T-helper 17 cell (primary cell): ENCODE results near the gene ELFN1. TPM values are rescaled to one million over a fixed set of nuclear protein-coding genes. Genes with fewer than 3 reads are reported as not detected.

Source experiments
- ATAC-seq: fragments of 150-1000 bp; cut with Tn5 transposase; 2 replicates; pipeline ENCODE4 v1.10.0; 2021; ENCODE audit warnings: mild to moderate bottlenecking, moderate library complexity
- DNase-seq, 3 donors: peaks; one replicate each; pipeline versions ENCODE4 v3.0.0 to v3.0.0-alpha.2; 2020 to 2021
- H3K9me3 ChIP-seq: one replicate; pipeline ENCODE4 v1.7.0; 2013; ENCODE audit warnings: low read length, mild to moderate bottlenecking; ENCODE audit not compliant: control insufficient read depth, poor library complexity, severe bottlenecking
- H3K27ac Mint-ChIP-seq: one replicate; pipeline ENCODE4 v1.8.0; 2022; ENCODE audit warnings: mild to moderate bottlenecking, moderate library complexity, mixed read lengths
- H3K27me3 Mint-ChIP-seq: one replicate; pipeline ENCODE4 v1.8.0; 2022; ENCODE audit warnings: mixed read lengths
- H3K36me3 Mint-ChIP-seq: one replicate; pipeline ENCODE4 v1.8.0; 2022; ENCODE audit warnings: low read depth, mixed read lengths
- H3K4me1 Mint-ChIP-seq: one replicate; pipeline ENCODE4 v1.8.0; 2022; ENCODE audit warnings: mild to moderate bottlenecking, mixed read lengths
- H3K4me3 Mint-ChIP-seq: one replicate; pipeline ENCODE4 v1.8.0; 2022; ENCODE audit warnings: mild to moderate bottlenecking, moderate library complexity, mixed read lengths
- total RNA-seq, 4 donors: library from RNA in 2 of 4; stranded (reverse) in 2 of 4; gene quantifications; one replicate each; pipeline ENCODE4 v1.2.3 and lab custom pipeline; 2022 to 2026

Gene ELFN1
- total RNA-seq, 2 donors from 2014 or later, result not detected

DNA sequence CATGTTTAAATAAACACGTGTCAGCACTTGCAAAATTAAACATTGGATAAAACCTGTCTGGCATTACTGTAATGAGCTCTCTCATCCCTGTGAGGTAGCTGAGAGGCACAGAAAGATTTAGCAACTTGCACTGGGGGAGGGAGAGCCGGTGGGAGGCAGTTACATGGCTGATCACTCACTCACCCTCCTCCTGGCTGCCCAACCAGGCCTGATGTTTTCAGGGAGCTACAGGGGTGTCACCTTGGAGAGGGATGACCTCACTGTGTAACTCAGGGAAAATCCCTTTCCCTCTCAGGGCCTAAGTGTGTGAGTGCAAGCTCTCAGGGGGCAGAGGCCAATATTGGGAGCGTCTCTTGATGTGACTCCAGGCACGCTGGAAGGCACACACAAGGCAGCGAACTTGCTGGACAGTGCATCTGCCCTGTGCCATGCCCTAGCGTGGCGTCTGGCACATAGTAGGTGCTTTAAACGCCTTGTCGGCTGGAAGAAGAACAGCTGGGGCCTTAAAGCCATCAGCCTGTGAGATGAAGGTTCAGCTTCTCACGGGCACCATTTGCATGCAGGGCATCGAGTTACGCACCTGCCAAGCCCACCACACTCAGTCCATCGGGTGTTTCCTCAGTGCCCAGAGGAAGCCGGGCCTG, 51.1 kb downstream of the ELFN1 start:
- H3K4me1 Mint-ChIP-seq, result peaks cover 6% of the 10 kb centered on the region

DNA sequence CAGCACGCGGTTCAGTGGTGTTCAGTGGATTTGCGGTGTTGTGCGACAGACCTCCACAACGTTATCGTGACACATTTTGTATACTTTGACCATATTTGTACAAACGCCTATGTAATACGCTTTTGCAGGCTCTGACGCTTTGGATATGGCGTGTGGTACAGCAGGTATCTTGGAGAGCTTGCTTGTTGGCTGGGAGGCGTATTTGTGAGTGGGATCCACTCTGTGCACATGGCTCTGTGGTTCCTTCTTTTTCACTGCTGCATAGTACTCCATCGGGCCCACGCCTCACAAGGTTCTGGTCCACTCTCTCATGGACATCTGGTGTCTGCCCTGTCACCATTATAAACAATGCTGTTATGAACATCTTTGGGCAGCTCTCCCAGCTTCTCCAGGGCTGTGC, 53.2 kb downstream of the ELFN1 start:
- H3K9me3 ChIP-seq, result no peaks in the 10 kb centered on the region
- Mint-ChIP-seq H3K4me3 (no peak overlapping the region), H3K27ac (no peak overlapping the region), H3K27me3 (peaks cover under 1% of the 10 kb centered on the region), H3K36me3 (no peaks in the 10 kb centered on the region), H3K4me1 (no peaks in the 10 kb centered on the region)
- ATAC-seq (no peak), DNase-seq (no peak)

More for the DNA sequence above, 51.1 kb downstream of the ELFN1 start:
- H3K4me3 Mint-ChIP-seq, result no peak overlapping the region
- no peaks in the 10 kb centered on the region for H3K36me3 Mint-ChIP-seq
- DNase-seq, result no peak
- ATAC-seq, result no peak
- H3K27ac Mint-ChIP-seq, result no peak overlapping the region
- no peaks in the 10 kb centered on the region for H3K9me3 ChIP-seq
- H3K27me3 Mint-ChIP-seq, result peaks cover 12% of the 10 kb centered on the region

DNA sequence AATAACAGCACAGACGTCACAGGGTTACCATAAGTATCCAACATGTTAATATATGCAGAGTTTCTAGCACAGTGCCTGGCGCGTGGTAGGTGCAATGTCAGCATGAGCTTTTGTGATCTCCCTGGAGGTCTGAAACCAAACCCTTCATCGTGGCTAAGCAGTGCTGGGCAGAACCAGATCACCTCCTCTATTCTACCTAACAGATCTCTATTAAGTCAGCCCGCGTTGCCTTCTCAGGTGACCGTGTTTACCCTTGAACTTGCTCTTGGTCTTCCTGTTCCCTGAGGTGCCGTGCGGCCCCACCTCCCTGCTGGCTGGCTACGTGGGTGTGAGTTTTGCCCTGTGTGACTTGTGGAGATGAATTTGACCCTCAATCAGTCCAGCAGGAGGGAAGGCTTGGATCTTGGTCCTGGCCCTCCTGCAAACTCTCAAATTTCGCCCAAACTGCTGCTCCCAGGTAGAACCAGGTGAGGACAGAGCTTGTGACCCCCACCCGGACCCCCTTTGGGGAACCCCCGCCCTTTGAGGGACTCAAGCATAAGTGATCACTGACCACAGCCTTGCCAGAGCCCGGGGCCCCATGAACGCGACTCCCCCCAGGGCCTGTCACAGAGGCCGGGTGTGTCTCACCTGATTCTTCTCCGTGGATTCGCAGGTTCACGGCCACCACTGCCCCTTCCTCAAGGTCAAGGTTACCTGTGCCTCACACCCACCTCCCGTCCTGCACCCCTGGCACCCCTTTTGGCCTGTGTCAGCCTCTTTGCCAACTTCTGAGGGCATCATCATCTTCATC, 54.2 kb downstream of the ELFN1 start:
- H3K4me3 Mint-ChIP-seq, result no peak overlapping the region

DNA sequence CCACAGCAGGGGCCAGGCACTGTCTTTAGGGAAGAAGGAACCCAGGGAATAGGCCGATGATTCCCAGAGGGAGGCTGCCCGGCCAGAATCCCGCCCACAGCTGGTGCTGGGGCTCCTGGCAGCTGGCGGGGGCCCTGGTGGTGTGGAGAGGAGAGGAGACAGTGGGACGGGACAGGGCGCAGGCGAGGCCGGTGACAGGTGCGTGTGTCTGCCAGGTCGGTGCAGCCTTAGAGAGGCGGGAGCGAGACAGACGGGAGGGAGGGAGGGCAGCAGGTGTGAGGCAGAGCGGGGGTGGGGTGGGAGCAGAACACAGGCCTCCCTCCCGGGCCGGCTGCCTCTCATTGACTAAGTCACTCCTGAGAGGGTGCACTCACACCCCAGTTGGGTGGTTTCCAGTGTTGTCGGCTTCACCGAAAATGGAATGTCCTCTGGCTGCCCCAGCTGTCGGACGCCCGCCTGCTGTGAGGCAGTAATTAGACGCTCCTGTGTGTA, 55.2 kb downstream of the ELFN1 start:
- Mint-ChIP-seq H3K4me1 (no peaks in the 10 kb centered on the region), H3K27me3 (peaks cover 6% of the 10 kb centered on the region), H3K4me3 (no peak overlapping the region), H3K36me3 (no peaks in the 10 kb centered on the region), H3K27ac (no peak overlapping the region)
- ATAC-seq, result no peak
- no peaks in the 10 kb centered on the region for H3K9me3 ChIP-seq
- DNase-seq, result no peak

More for the DNA sequence above, 54.2 kb downstream of the ELFN1 start:
- DNase-seq, result no peak
- no peak overlapping the region for H3K27ac Mint-ChIP-seq
- peaks cover 6% of the 10 kb centered on the region for H3K27me3 Mint-ChIP-seq
- no peak for ATAC-seq
- no peaks in the 10 kb centered on the region for H3K9me3 ChIP-seq
- no peaks in the 10 kb centered on the region for H3K36me3 Mint-ChIP-seq
- H3K4me1 Mint-ChIP-seq, result no peaks in the 10 kb centered on the region

DNA sequence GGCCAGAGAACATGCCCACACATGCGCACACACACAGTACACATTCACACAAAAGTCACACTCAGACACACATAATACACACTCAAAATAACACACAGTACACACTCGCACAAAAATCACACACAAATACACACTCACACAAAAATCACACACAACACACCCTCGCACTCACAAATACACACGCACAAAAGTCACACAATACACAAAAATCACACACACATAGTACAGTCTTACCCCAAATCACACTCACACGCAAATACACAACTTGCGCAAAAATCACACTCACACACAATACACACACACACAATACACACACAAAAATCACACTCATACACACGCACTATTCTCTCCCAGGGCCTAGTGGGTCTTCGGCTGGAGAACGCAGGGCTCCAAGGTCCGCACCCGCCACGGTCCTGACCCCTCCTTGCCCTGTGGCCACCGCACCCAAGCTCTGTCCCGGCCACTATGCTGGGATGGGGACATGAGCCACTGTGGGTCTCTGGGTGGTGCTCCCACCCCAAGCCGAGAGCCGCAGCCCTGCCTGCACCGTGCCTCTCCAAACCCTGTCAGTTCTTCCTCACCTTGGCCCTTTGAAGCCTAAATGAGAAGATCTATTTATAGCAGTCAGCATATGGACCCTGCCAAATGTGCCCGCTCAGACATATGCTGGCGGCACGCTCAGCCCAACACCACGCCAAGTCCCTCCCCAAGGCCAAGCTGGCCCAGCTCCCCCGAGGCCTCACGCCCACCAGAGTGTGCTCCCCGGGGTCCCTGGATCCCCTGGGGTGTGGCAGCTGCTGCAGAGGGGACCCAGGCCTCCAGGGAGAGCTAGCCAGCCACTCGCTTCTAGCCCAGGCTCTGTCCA, 55.9 kb downstream of the ELFN1 start:
- H3K4me3 Mint-ChIP-seq, result no peak overlapping the region
- no peak for DNase-seq
- peaks cover 7% of the 10 kb centered on the region for H3K27me3 Mint-ChIP-seq

DNA sequence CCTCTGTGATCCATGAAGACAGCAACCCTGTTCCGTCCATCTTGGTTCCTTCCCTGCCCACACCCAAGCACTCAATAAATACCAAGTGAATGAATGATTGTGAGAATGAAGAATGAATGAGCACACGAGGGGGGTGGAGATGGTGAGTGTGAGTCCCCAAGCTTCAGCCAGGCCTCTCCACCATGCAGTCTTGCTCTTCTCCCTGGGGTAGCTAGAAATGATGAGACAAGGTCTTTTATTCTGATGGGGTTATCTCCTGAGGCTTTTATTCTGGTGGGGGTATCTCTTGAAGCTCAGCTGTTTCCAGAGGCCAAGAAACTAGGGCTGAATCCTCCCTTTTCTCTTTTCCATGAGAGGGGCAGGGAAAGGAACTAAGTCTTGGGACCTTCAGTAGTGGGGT, 57.0 kb downstream of the ELFN1 start:
- Mint-ChIP-seq H3K27ac (no peak overlapping the region), H3K27me3 (peaks cover 17% of the 10 kb centered on the region)
- ATAC-seq, result no peak

More for the DNA sequence above, 55.9 kb downstream of the ELFN1 start:
- no peaks in the 10 kb centered on the region for H3K4me1 Mint-ChIP-seq
- no peak for ATAC-seq
- H3K27ac Mint-ChIP-seq, result no peak overlapping the region
- H3K36me3 Mint-ChIP-seq, result no peaks in the 10 kb centered on the region
- no peaks in the 10 kb centered on the region for H3K9me3 ChIP-seq

DNA sequence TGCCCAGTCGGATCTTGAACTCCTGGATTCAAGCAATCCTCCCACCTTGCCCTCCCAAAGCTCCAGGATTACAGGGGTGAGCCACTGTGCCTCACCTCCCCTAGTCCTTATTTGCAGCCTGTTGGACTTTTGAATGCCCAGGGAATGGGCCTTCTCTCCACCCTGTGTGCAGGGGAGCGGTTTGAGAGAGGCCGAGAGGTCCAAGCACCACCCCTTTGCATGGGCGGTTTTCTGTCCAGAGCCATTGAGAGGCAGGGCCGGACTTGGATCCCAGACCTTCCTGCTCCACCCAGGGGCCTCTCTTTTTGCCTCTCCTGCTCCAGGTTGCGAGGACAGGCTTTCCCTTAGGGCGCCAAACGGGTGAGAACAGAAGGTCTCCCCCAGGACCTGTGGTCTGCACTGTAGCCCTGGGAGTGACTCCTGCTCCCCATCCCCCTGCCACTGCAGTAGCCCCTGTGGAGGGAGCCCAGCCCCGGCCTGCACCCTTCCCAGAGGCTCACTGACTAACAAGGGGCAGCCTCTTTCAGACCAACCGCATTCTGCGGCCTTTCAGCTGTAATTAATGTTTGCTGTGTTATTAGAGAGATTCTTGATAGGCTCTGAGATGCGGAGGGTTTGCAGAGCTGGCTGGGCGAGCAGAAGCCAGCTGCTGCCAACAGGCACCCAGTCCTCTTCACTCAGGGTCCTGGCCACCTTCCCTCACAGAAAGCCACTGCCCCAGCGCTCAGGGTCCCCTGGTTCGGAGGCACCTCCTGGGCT, 57.9 kb downstream of the ELFN1 start:
- ATAC-seq (no peak), DNase-seq (no peak)
- no peaks in the 10 kb centered on the region for H3K9me3 ChIP-seq
- Mint-ChIP-seq H3K27ac (no peak overlapping the region), H3K27me3 (peaks cover 26% of the 10 kb centered on the region), H3K4me3 (no peak overlapping the region), H3K4me1 (no peaks in the 10 kb centered on the region), H3K36me3 (no peaks in the 10 kb centered on the region)

More for the DNA sequence above, 57.0 kb downstream of the ELFN1 start:
- no peak for DNase-seq
- no peaks in the 10 kb centered on the region for H3K36me3 Mint-ChIP-seq
- no peaks in the 10 kb centered on the region for H3K4me1 Mint-ChIP-seq
- no peaks in the 10 kb centered on the region for H3K9me3 ChIP-seq
- H3K4me3 Mint-ChIP-seq, result no peak overlapping the region

DNA sequence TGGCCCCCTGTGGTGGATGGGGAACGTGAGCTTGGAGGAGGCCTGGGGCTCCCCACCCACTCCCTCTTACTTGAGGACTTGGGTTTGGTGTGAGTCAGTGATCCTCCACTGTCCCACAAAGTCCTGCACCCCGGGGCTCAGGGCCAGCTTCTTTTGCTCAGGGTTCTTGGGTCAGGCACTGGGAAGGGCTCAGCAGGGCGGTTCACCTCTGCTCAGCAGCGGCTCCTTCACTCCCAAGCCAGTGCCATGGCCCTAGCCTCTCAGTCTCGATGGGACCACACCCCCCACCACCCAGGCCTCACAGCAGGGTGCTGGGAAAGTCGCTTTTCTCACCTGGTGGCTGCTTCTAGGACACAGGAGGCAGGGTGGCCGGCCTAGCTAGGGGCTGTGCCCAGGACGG, 59.1 kb downstream of the ELFN1 start:
- no peaks in the 10 kb centered on the region for H3K36me3 Mint-ChIP-seq
- H3K4me1 Mint-ChIP-seq, result no peaks in the 10 kb centered on the region

DNA sequence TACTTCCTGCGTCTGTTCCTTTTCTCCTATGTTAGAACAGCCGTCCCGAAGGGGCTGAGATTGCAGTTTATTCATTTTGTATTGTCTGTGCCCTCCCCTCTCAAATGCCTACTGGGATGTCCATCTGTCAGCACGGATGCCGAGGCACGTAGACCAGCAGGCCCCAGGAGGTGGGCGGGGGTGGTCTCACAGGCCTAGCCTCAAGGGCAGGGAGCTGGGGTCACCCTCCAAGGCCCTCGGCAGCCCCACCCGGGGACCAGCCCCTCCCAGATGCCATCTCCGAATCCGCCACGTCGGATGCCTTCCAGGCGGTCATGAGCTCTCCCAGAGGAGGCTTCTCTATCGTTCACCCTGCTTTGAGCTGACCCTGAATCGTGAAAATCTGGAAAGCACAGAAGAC, 59.7 kb downstream of the ELFN1 start:
- Mint-ChIP-seq H3K4me3 (no peak overlapping the region), H3K27me3 (peaks cover 38% of the 10 kb centered on the region), H3K27ac (no peak overlapping the region), H3K4me1 (no peaks in the 10 kb centered on the region), H3K36me3 (no peaks in the 10 kb centered on the region)
- DNase-seq (no peak), ATAC-seq (no peak)
- H3K9me3 ChIP-seq, result no peaks in the 10 kb centered on the region

More for the DNA sequence above, 59.1 kb downstream of the ELFN1 start:
- no peak overlapping the region for H3K4me3 Mint-ChIP-seq
- ATAC-seq (no peak), DNase-seq (no peak)
- no peaks in the 10 kb centered on the region for H3K9me3 ChIP-seq
- H3K27ac Mint-ChIP-seq, result no peak overlapping the region
- H3K27me3 Mint-ChIP-seq, result peaks cover 38% of the 10 kb centered on the region

DNA sequence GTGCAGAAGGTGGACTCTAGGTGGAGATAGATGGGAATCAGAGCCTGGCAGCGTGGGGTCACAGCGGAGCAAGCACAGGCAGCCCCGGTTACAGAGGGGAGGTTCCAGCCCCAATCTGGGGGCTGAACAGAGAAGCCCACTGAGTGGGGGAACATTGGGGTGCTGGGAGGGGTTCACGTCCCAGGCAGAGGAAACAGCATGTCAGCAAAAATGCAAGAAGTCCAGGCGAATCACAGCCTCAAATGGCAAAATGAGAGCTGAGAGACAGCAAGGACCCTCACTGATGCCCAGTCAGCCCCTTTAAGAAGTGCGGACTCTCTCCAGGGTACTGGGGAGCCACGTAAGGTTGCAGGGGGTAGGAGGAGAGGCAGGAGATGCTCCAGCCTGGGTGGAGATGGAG, 62.0 kb downstream of the ELFN1 start:
- no peaks in the 10 kb centered on the region for H3K36me3 Mint-ChIP-seq
- H3K27me3 Mint-ChIP-seq, result peaks cover 47% of the 10 kb centered on the region
- H3K9me3 ChIP-seq, result no peaks in the 10 kb centered on the region
- DNase-seq (no peak), ATAC-seq (no peak)
- no peaks in the 10 kb centered on the region for H3K4me1 Mint-ChIP-seq
- H3K27ac Mint-ChIP-seq, result no peak overlapping the region
- H3K4me3 Mint-ChIP-seq, result no peak overlapping the region

DNA sequence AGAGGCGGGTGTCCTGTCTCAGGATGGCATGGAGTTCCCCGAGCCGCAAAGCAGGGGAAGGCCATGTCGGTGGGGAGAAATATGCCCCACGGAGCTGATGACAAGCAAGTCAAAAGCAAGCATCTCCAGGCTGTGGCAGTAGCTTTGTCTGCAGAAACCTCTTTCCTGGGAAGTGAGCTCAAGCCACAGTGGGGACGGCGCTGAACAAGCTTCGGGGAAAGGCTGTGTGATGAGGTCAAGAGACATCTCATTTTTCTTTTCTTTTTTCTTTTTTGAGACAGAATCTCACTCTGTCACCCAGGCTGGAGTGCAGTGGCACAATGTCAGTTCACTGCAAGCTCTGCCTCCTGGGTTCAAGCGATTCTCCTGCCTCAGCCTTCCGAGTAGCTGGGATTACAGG, 62.6 kb downstream of the ELFN1 start:
- H3K9me3 ChIP-seq, result no peaks in the 10 kb centered on the region
- DNase-seq, result no peak
- Mint-ChIP-seq H3K36me3 (no peaks in the 10 kb centered on the region), H3K4me1 (no peaks in the 10 kb centered on the region), H3K27me3 (peaks cover 47% of the 10 kb centered on the region), H3K27ac (no peak overlapping the region), H3K4me3 (no peak overlapping the region)
- ATAC-seq, result no peak

DNA sequence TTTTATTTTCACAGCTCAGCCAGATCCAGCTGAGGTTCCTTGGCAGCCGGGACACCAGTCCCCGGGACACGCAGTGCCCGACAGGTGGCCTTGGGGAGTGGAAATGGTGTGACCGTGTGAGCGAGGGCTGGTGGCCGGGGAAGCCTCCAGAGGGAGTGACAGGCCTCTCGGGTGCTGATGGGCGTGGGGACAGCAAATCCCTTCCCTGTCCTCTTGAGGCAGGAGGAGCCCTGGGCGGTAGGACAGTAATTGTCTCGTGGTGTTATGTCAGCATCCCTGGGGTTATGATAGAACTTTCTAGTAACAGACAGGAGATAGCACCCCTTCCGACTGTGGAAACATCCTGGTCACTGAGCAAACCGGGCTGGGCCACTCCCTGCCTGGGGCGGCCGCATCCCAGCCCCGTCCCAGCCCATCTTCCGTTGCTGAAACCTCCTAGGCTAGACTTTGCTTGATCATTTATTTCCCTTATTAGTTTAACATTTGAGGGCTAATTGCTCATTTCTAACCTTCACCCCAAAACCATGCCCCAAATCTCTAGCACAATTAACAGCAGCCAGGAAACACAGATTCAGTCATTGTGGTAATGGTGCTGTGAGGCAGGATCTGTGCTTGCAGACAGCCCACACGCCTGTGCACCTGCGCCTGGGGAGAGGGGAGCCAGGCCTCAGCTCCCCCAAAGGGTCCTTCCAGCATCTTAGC, 63.3 kb downstream of the ELFN1 start:
- Mint-ChIP-seq H3K27me3 (peaks cover 51% of the 10 kb centered on the region), H3K36me3 (no peaks in the 10 kb centered on the region), H3K4me3 (no peak overlapping the region), H3K4me1 (no peaks in the 10 kb centered on the region), H3K27ac (peak overlapping the region; percentile 66)
- no peak for ATAC-seq
- no peaks in the 10 kb centered on the region for H3K9me3 ChIP-seq
- no peak for DNase-seq
